Jurkat, Clone E6-1 (cell line): ENCODE measurements around the gene IL17RE.
"Not testable (repeated sequence)": the region's sequence is repeated elsewhere in the genome, so short reads cannot be mapped to it uniquely, and the experiment has no call there.

Source experiments
- DNase-seq: peaks from one replicate; pipeline ENCODE4 v3.0.0-alpha.2; 2011; ENCODE audit warnings: low read depth, low spot score
- H3K4me3 ChIP-seq: 2 replicates; pipeline ENCODE4 v1.5.1; 2011; ENCODE audit warnings: mild to moderate bottlenecking, low read length, control low read depth, moderate library complexity

IL17RE gene

GRCh38 chr3:9918261-9919038 lies 15.8 kb downstream of the IL17RE start:
- DNase-seq, result no peak

GRCh38 chr3:9928158-9928557 lies 25.5 kb downstream of the IL17RE start:
- no peak overlapping the region for H3K4me3 ChIP-seq
- no peak for DNase-seq

More at GRCh38 chr3:9918261-9919038, 15.8 kb downstream of the IL17RE start:
- no peak overlapping the region for H3K4me3 ChIP-seq

GRCh38 chr3:9930804-9931418 lies 28.3 kb downstream of the IL17RE start:
- DNase-seq, result peak; percentile 37
- H3K4me3 ChIP-seq, result no peak overlapping the region

- no peak for DNase-seq
- peak overlapping the region; percentile 77 for H3K4me3 ChIP-seq
Measured at GRCh38 chr3:9932535-9932842, 29.8 kb downstream of the IL17RE start.

GRCh38 chr3:9932843-9933560 lies 30.4 kb downstream of the IL17RE start:
- DNase-seq, result peak; percentile 65

GRCh38 chr3:9933561-9934234 lies 31.1 kb downstream of the IL17RE start, which contains the start of gene CRELD1:
Gene CRELD1 (plus strand): TSS chr3:9933834. CDS start chr3:9934439, 605 bp downstream.
- DNase-seq, result peak; percentile 94
- peak within 1 kb of the TSS; percentile 77 for H3K4me3 ChIP-seq

More at GRCh38 chr3:9932843-9933560, 30.4 kb downstream of the IL17RE start:
- H3K4me3 ChIP-seq, result peak overlapping the region; percentile 77

GRCh38 chr3:9934235-9934621 lies 31.6 kb downstream of the IL17RE start:
- DNase-seq, result peak; percentile 39
- H3K4me3 ChIP-seq, result peak overlapping the region; percentile 77

- no peak for DNase-seq
- H3K4me3 ChIP-seq, result no peak overlapping the region
Measured at GRCh38 chr3:9934993-9935392, 32.3 kb downstream of the IL17RE start.

- DNase-seq, result no peak
- H3K4me3 ChIP-seq, result no peak overlapping the region
Measured at GRCh38 chr3:9935966-9936510, 33.4 kb downstream of the IL17RE start.

GRCh38 chr3:9937486-9938238 lies 35.0 kb downstream of the IL17RE start:
- DNase-seq, result no peak

GRCh38 chr3:9938966-9939365 lies 36.3 kb downstream of the IL17RE start:
- no peak overlapping the region for H3K4me3 ChIP-seq
- DNase-seq, result no peak

More at GRCh38 chr3:9937486-9938238, 35.0 kb downstream of the IL17RE start:
- H3K4me3 ChIP-seq, result no peak overlapping the region

- DNase-seq, result not testable (repeated sequence)
Measured at GRCh38 chr3:9939906-9940305, 37.3 kb downstream of the IL17RE start.

GRCh38 chr3:9940746-9941145 lies 38.1 kb downstream of the IL17RE start:
- no peak overlapping the region for H3K4me3 ChIP-seq
- no peak for DNase-seq

More at GRCh38 chr3:9939906-9940305, 37.3 kb downstream of the IL17RE start:
- not testable (repeated sequence) for H3K4me3 ChIP-seq

- no peak for DNase-seq
- no peak overlapping the region for H3K4me3 ChIP-seq
Measured at GRCh38 chr3:9942164-9942563, 39.5 kb downstream of the IL17RE start.

GRCh38 chr3:9942934-9943690 lies 40.5 kb downstream of the IL17RE start:
- H3K4me3 ChIP-seq, result no peak overlapping the region
- no peak for DNase-seq

- no peak overlapping the region for H3K4me3 ChIP-seq
- DNase-seq, result no peak
Measured at GRCh38 chr3:9944271-9944670, 41.6 kb downstream of the IL17RE start.

- no peak for DNase-seq
- no peak overlapping the region for H3K4me3 ChIP-seq
Measured at GRCh38 chr3:9945358-9945757, 42.7 kb downstream of the IL17RE start.
